GM10266 (cell line): ENCODE data around the gene CTRB1.
"Not testable (repeated sequence)": the region's sequence is repeated elsewhere in the genome, so short reads cannot be mapped to it uniquely, and the experiment has no call there.

Experiments used
- DNase-seq: peaks from one replicate; pipeline ENCODE4 v3.0.0; 2012; ENCODE audit errors: extremely low spot score
- CTCF ChIP-seq: IDR thresholded peaks from 2 replicates; pipeline ENCODE4 v1.5.1; 2012; ENCODE audit warnings: mild to moderate bottlenecking, low read depth; ENCODE audit not compliant: control insufficient read depth, insufficient read depth; ENCODE audit errors: missing control alignments

Gene CTRB1

GRCh38 chr16:75241412-75241811, 22.6 kb downstream of the CTRB1 start:
- TF ChIP-seq CTCF = no peak

DNA sequence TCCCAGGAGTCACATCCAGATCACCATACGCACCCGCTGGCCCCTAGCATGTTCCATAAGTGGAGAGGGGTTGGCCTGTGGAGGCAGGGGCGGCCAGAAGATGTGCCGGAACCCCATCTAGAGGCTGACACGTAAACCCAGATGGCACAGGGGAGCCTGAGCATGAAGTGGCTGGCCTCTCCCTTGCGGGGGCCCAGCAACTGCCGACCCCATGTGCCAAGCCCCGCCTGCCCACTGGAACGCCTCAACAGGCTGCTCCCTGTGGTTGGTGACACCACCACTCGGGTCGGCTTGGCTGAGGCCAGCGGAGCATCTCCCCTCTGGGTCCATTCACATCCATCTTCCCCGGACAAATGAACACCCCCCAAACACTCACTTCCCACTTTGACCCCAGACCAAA, 23.2 kb downstream of the CTRB1 start:
- no peak for DNase-seq
- TF ChIP-seq CTCF = no peak

More at GRCh38 chr16:75241412-75241811, 22.6 kb downstream of the CTRB1 start:
- DNase-seq = no peak

GRCh38 chr16:75242436-75243078, 23.8 kb downstream of the CTRB1 start:
- DNase-seq = not testable (repeated sequence)

DNA sequence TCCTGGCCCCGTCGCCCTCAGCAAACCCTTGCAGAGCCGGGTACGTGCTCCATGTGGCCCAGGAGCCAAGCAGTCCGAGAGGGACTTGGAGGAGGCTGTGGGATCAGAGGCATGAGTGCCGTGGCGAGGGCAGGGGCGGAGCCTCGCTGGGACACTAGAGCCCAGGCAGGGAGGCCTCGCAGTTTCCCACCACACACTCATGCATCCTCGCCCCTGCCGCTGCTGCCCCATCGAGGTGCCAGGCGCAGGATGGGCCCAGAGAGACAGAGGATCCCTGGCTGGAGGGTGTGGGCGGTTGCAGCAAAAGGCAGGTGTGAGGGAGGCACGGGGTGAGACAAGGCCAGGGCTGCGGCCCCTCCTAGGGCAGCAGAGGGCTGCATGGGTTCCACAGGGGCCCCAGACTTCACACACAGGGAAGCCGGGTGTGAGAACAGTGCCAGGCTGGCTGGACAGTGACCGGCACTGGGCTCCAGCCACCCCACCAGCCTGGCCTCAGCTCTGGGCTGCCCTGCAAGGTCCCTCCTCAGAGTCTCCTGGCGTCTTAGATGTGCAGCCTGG, 25.0 kb downstream of the CTRB1 start:
- no peak for TF ChIP-seq CTCF
- DNase-seq = no peak

- DNase-seq = no peak
- TF ChIP-seq CTCF = no peak
These were observed 25.5 kb downstream of the CTRB1 start for GRCh38 chr16:75244225-75244809.

DNA sequence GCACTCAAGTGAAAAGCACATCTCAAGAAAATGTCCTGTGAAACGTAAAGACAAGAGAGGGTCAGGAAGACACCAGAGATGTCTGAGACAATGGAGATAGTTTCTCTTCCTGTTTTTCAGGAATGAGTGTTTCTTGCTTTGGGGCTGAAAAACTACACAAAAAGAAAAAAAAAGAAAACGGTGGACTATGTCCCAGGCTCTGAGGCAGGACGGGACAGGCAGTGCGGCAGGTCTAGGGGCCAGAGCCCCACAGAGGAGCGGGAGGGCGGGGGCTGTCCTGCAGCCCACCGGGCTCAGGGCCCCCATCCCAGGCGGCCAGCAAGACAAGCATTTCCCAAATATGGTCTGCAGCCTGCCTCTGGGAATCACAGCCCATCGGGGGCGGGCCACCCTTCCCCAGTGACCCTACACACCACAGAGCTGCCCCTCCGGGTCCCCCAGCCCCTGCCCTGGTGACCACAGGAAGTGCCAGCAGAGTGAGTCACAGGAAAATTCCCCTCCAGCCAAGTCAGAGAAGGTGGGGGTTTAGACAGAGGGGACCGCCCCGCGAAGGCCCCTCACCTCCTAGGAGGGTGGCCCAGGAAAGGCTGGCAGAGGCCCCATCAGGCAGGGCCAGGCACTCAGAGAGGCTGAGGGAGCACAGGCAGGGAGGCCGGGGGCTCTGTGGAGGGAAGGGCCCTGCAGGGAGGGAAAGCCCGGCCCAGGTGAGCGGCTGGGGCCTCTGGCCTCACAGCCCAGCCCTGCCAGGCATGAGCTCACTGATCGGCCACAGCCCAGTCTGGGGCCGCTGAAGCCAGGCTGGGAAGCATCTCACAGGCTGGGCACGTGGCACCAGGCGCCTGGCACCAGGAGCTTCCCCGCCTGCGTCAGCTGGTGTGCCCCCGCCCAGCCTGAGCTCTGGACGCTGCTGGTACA, 26.3 kb downstream of the CTRB1 start:
- DNase-seq = no peak
- no peak for TF ChIP-seq CTCF

GRCh38 chr16:75246504-75247205, 27.9 kb downstream of the CTRB1 start:
- no peak for TF ChIP-seq CTCF
- DNase-seq = no peak
